ENCODE results near the gene KIAA1328. TPM values are rescaled to one million over a fixed set of nuclear protein-coding genes. Genes with fewer than 3 reads are reported as not detected.
A peak's percentile ranks its signal among the peaks of the same experiment; 100 is the strongest.

KIAA1328 gene
- total and polyA plus RNA-seq, 2 experiments from 2014 or later, result 3.3 to 12.5 TPM

DNA sequence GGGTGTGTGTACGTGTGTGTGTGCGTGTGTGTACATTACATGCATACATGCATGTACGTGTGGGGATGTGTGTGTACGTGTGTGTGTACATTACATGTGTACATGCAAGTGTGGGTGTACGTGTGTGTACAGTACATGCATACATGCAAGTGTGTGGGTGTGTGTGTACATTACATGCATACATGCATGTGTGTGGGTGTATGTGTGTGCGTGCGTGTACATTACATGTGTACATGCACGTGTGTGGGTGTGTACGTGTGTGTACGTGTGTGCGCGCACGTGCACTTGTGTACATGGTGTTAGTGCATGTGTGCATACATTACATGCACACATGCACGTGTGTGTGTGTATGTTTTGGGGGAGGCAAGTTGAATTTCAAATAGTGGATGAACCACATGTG is 436.0 kb downstream of the KIAA1328 start:
- TF ChIP-seq EZH2 (IDR thresholded peaks at IDR 0.05; ENCODE audit: borderline replicate concordance), result no peak
- TF ChIP-seq, protein P1, sequence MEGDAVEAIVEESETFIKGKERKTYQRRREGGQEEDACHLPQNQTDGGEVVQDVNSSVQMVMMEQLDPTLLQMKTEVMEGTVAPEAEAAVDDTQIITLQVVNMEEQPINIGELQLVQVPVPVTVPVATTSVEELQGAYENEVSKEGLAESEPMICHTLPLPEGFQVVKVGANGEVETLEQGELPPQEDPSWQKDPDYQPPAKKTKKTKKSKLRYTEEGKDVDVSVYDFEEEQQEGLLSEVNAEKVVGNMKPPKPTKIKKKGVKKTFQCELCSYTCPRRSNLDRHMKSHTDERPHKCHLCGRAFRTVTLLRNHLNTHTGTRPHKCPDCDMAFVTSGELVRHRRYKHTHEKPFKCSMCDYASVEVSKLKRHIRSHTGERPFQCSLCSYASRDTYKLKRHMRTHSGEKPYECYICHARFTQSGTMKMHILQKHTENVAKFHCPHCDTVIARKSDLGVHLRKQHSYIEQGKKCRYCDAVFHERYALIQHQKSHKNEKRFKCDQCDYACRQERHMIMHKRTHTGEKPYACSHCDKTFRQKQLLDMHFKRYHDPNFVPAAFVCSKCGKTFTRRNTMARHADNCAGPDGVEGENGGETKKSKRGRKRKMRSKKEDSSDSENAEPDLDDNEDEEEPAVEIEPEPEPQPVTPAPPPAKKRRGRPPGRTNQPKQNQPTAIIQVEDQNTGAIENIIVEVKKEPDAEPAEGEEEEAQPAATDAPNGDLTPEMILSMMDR (IDR thresholded peaks at IDR 0.05; ENCODE audit: poor library complexity), result no peak
- TF ChIP-seq EZH2phosphoT487 (IDR thresholded peaks at IDR 0.05; ENCODE audit: low read depth, severe bottlenecking, unreplicated experiment), result no peak
- no peaks in the 10 kb centered on the region for H3K79me2 ChIP-seq
- no peak overlapping the region for H3K4me3 ChIP-seq
- no peaks in the 10 kb centered on the region for H3K9me3 ChIP-seq (ENCODE audit: low read depth)
- WGBS (ENCODE audit: low lambda C conversion rate, missing lambda C conversion rate), result 96% methylated on average over 14 of the region's 14 CpGs
- no peaks in the 10 kb centered on the region for H3K36me3 ChIP-seq (replicated peaks; ENCODE audit: insufficient read depth, low read depth)
- no peaks in the 10 kb centered on the region for H3K27me3 ChIP-seq
- H3K4me2 ChIP-seq, result no peak overlapping the region
- no peaks in the 10 kb centered on the region for H4K20me1 ChIP-seq (ENCODE audit: insufficient read depth, poor library complexity, severe bottlenecking)
- no peak overlapping the region for H2AFZ ChIP-seq
- no peaks in the 10 kb centered on the region for H3K4me1 ChIP-seq (ENCODE audit: insufficient read depth)
- H3K27ac ChIP-seq, result no peak overlapping the region
- no peaks in the 10 kb centered on the region for H3K9me2 ChIP-seq (replicated peaks; ENCODE audit: insufficient read depth)
- DNase-seq (ENCODE audit: low spot score), result no peak

DNA sequence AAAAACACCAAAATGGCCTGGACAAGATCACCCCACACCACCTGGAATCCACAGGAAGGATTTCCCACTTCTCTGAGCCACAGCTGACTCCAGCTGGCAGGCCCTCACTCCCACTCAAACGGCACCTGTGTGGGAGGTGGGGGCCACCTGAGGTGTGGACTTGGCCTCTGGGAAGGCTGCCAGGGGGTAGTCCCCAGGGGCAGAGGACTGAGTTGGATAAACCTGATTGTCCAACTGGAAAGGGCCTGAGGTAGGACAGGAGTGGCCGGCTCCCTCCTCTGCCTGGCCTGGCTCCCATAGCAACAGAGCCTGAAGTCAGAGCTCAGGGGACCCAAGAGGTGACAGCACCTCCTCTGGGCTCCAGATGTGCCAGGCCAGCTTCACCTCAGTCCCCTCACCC is 436.5 kb downstream of the KIAA1328 start:
- DNase-seq (ENCODE audit: low spot score), result no peak
- 86% methylated on average over 2 of the region's 2 CpGs for WGBS (ENCODE audit: low lambda C conversion rate, missing lambda C conversion rate)
- Histone ChIP-seq H3K9me3 (ENCODE audit: low read depth) (no peaks in the 10 kb centered on the region), H3K27me3 (no peaks in the 10 kb centered on the region), H4K20me1 (ENCODE audit: insufficient read depth, poor library complexity, severe bottlenecking) (no peaks in the 10 kb centered on the region), H3K27ac (no peak overlapping the region), H2AFZ (no peak overlapping the region), H3K4me3 (no peak overlapping the region), H3K79me2 (no peaks in the 10 kb centered on the region), H3K4me2 (no peak overlapping the region), H3K9me2 (replicated peaks; ENCODE audit: insufficient read depth) (no peaks in the 10 kb centered on the region), H3K4me1 (ENCODE audit: insufficient read depth) (no peaks in the 10 kb centered on the region), H3K36me3 (replicated peaks; ENCODE audit: insufficient read depth, low read depth) (no peaks in the 10 kb centered on the region)
- TF ChIP-seq EZH2 (IDR thresholded peaks at IDR 0.05; ENCODE audit: borderline replicate concordance) (no peak), EZH2phosphoT487 (IDR thresholded peaks at IDR 0.05; ENCODE audit: low read depth, severe bottlenecking, unreplicated experiment) (no peak)
- TF ChIP-seq, protein P1 (IDR thresholded peaks at IDR 0.05; ENCODE audit: poor library complexity), result no peak

DNA sequence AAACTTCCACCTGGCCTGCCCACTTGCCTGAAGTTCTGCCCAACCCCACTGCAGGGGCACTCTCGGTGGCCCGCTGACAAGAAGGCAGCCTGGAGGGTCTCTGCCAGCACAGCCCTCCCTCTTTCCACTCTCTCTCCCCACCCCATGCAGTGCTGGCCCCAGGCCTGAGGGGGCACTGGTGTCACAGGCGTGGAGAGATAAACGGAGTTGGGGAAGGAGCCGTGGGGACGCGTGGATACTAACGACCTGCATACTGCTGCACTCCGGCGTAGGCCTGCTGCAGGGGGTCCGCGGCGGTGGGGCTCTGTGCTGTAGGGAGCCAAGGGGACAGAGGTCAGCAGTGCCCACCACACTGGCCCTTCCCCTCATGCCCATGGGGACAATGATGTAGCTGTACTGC is 437.4 kb downstream of the KIAA1328 start:
- no peak overlapping the region for H3K4me2 ChIP-seq
- no peak overlapping the region for H3K4me3 ChIP-seq
- WGBS (ENCODE audit: low lambda C conversion rate, missing lambda C conversion rate), result 46% methylated on average over 13 of the region's 13 CpGs
- H4K20me1 ChIP-seq (ENCODE audit: insufficient read depth, poor library complexity, severe bottlenecking), result no peaks in the 10 kb centered on the region
- no peaks in the 10 kb centered on the region for H3K9me3 ChIP-seq (ENCODE audit: low read depth)
- H3K27me3 ChIP-seq, result no peaks in the 10 kb centered on the region
- no peaks in the 10 kb centered on the region for H3K79me2 ChIP-seq
- H3K36me3 ChIP-seq (replicated peaks; ENCODE audit: insufficient read depth, low read depth), result no peaks in the 10 kb centered on the region
- H3K27ac ChIP-seq, result no peak overlapping the region
- TF ChIP-seq EZH2phosphoT487 (IDR thresholded peaks at IDR 0.05; ENCODE audit: low read depth, severe bottlenecking, unreplicated experiment), result no peak
- H3K4me1 ChIP-seq (ENCODE audit: insufficient read depth), result no peaks in the 10 kb centered on the region
- no peak overlapping the region for H2AFZ ChIP-seq
- no peaks in the 10 kb centered on the region for H3K9me2 ChIP-seq (replicated peaks; ENCODE audit: insufficient read depth)
- no peak for DNase-seq (ENCODE audit: low spot score)

DNA sequence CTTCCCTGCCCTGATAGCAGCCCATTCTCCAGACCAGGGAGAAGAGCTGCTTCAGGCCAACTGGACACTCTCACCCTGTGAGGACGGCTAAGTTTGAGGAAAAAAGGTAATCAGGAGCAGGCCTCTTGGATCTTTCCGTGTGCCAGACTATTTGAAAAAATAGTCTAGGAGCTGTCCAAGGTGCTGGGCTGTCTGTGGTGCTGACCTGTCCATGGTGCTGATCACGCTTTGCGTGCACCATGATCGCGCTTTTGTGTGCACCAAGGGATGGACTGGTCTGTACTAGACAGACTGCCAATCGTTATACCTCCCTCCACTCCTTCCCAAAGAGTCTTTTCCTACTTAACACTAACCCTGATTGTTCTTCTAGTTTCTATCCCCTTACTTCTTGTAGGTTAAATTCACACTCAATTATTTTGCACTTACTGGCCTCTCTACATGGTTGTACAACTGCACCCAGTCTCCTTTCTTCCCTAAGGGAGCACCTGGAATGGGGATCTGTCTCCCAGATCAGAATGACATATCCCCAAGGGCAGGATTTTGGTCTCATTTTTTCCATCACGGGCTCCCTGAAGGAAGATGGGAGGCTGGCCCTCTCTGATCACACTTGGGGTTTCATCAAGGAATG is 441.2 kb downstream of the KIAA1328 start:
- H3K4me3 ChIP-seq, result no peak overlapping the region
- no peaks in the 10 kb centered on the region for H3K27me3 ChIP-seq
- H4K20me1 ChIP-seq (ENCODE audit: insufficient read depth, poor library complexity, severe bottlenecking), result no peaks in the 10 kb centered on the region
- H3K9me3 ChIP-seq (ENCODE audit: low read depth), result no peaks in the 10 kb centered on the region
- TF ChIP-seq EZH2phosphoT487 (IDR thresholded peaks at IDR 0.05; ENCODE audit: low read depth, severe bottlenecking, unreplicated experiment) (no peak), EZH2 (IDR thresholded peaks at IDR 0.05; ENCODE audit: borderline replicate concordance) (no peak)
- TF ChIP-seq, protein P1 (IDR thresholded peaks at IDR 0.05; ENCODE audit: poor library complexity), result no peak
- H2AFZ ChIP-seq, result no peak overlapping the region
- no peak overlapping the region for H3K27ac ChIP-seq
- no peak overlapping the region for H3K4me2 ChIP-seq
- no peaks in the 10 kb centered on the region for H3K9me2 ChIP-seq (replicated peaks; ENCODE audit: insufficient read depth)
- no peaks in the 10 kb centered on the region for H3K4me1 ChIP-seq (ENCODE audit: insufficient read depth)
- H3K36me3 ChIP-seq (replicated peaks; ENCODE audit: insufficient read depth, low read depth), result no peaks in the 10 kb centered on the region
- WGBS (ENCODE audit: low lambda C conversion rate, missing lambda C conversion rate), result 23% methylated on average over 8 of the region's 8 CpGs
- no peaks in the 10 kb centered on the region for H3K79me2 ChIP-seq
- DNase-seq (ENCODE audit: low spot score), result peak; percentile 84
